Measurements from ENCODE around the gene RBBP5. TPM values are rescaled to one million over a fixed set of nuclear protein-coding genes. Genes with fewer than 3 reads are reported as not detected.

RBBP5 gene
- total RNA-seq, 1 experiment from 2014 or later: 23.8 TPM

- H3K36me3 Mint-ChIP-seq: no peaks in the 10 kb centered on the region
- H3K27me3 Mint-ChIP-seq (ENCODE audit: low read depth): peaks cover 5% of the 10 kb centered on the region
- H3K4me3 Mint-ChIP-seq: no peak overlapping the region
- peaks cover 24% of the 10 kb centered on the region for H3K4me1 Mint-ChIP-seq
- DNase-seq (ENCODE audit: low spot score) (no peak), ATAC-seq (no peak)
- ChIA-PET POLR2A (no interaction called here), CTCF (interaction anchor here (0.6 to 5.3 kb wide), 3 partner anchors 12 to 92 kb away, joined by 3 to 64 read pairs (median 10); no protein-coding TSS in a partner anchor)
- H3K27ac Mint-ChIP-seq: no peak overlapping the region
- no peak for TF ChIP-seq PRRX2 (CRISPR knock-in tag; IDR thresholded peaks at IDR 0.05)
- no peak for TF ChIP-seq IRF2 (CRISPR knock-in tag; IDR thresholded peaks at IDR 0.05; ENCODE audit: borderline replicate concordance, low read depth)
- no peak for TF ChIP-seq NFATC4 (CRISPR knock-in tag; IDR thresholded peaks at IDR 0.05)
- no peak for TF ChIP-seq ERG (CRISPR knock-in tag; IDR thresholded peaks at IDR 0.05)
- no peak for TF ChIP-seq CBFB (CRISPR knock-in tag; IDR thresholded peaks at IDR 0.05; ENCODE audit: low read depth)
- TF ChIP-seq PRDM15 (CRISPR knock-in tag; IDR thresholded peaks at IDR 0.05): no peak
- no peak for TF ChIP-seq RORB (CRISPR knock-in tag; IDR thresholded peaks at IDR 0.05)
- TF ChIP-seq SOX15 (CRISPR knock-in tag; IDR thresholded peaks at IDR 0.05): no peak
- TF ChIP-seq ZNF512 (CRISPR knock-in tag; IDR thresholded peaks at IDR 0.05; ENCODE audit: borderline replicate concordance): no peak
- H3K9me3 Mint-ChIP-seq: no peaks in the 10 kb centered on the region
These were observed 72.3 kb downstream of the RBBP5 start for GRCh38 chr1:205049479-205049878.

GRCh38 chr1:205048382-205048781 lies 73.4 kb downstream of the RBBP5 start:
- ChIA-PET POLR2A (no interaction called here), CTCF (interaction anchor here (0.9 to 5.3 kb wide), 3 partner anchors 14 to 73 kb away, joined by 3 to 64 read pairs (median 10); no protein-coding TSS in a partner anchor)
- Mint-ChIP-seq H3K9me3 (no peaks in the 10 kb centered on the region), H3K4me3 (no peak overlapping the region), H3K36me3 (no peaks in the 10 kb centered on the region), H3K27me3 (ENCODE audit: low read depth) (peaks cover 16% of the 10 kb centered on the region), H3K4me1 (peaks cover 33% of the 10 kb centered on the region), H3K27ac (no peak overlapping the region)
- TF ChIP-seq ZNF532 (CRISPR knock-in tag; IDR thresholded peaks at IDR 0.05; ENCODE audit: borderline replicate concordance) (no peak), GRHL2 (CRISPR knock-in tag; IDR thresholded peaks at IDR 0.05; ENCODE audit: insufficient replicate concordance, severe bottlenecking) (no peak), ZNF263 (CRISPR knock-in tag; IDR thresholded peaks at IDR 0.05; ENCODE audit: low read depth) (no peak), ATF6 (CRISPR knock-in tag; IDR thresholded peaks at IDR 0.05) (no peak), NFE2L1 (CRISPR knock-in tag; IDR thresholded peaks at IDR 0.05) (no peak), ZNF317 (CRISPR knock-in tag; IDR thresholded peaks at IDR 0.05; ENCODE audit: borderline replicate concordance, low read depth) (no peak), CREB1 (CRISPR knock-in tag; IDR thresholded peaks at IDR 0.05) (no peak), NR3C1 (CRISPR knock-in tag; conservative IDR thresholded peaks at IDR 0.05; ENCODE audit: low read depth) (no peak), SP1 (CRISPR knock-in tag; conservative IDR thresholded peaks at IDR 0.05) (no peak), HMGXB4 (CRISPR knock-in tag; IDR thresholded peaks at IDR 0.05) (no peak)
- ATAC-seq (no peak), DNase-seq (ENCODE audit: low spot score) (no peak)
